Measurements from ENCODE around the gene HOXD11. TPM values are rescaled to one million over a fixed set of nuclear protein-coding genes. Genes with fewer than 3 reads are reported as not detected.

Gene HOXD11
- total and polyA plus RNA-seq, 2 of the 13 experiments (the other 11 are each of a cell fraction or from before 2014, with no cell fraction given), result not detected

GRCh38 chr2:176145085-176145969, 38.2 kb downstream of the HOXD11 start:
- Histone ChIP-seq H3K27ac (ENCODE audit: extremely low read length, insufficient read depth, low read length) (no peak overlapping the region), H3K4me1 (ENCODE audit: insufficient read depth, low read length) (peaks cover 28% of the 10 kb centered on the region), H3K4me3 (replicated peaks in 1 of 3; ENCODE audit: insufficient read depth in 1 of 3, low read depth in 2 of 3, low read length in 3 of 3) (no peak overlapping the region), H3K27me3 (ENCODE audit: control insufficient read depth in 1 of 2, insufficient read depth in 2 of 2, low read length in 2 of 2) (peaks cover 12 to 92% of the 10 kb centered on the region in 2 experiments), H3K36me3 (replicated peaks in 1 of 2; ENCODE audit: control insufficient read depth in 1 of 2, insufficient read depth in 2 of 2, low read length in 2 of 2) (no peaks in the 10 kb centered on the region), H3K9me3 (ENCODE audit: low read length) (no peaks in the 10 kb centered on the region), H4K20me1 (ENCODE audit: insufficient read depth, low read length) (no peaks in the 10 kb centered on the region), H3K9ac (ENCODE audit: insufficient read depth, low read depth, low read length) (no peak overlapping the region), H3K4me2 (ENCODE audit: low read depth, low read length) (no peak overlapping the region), H3K79me2 (ENCODE audit: insufficient read depth, low read length) (no peaks in the 10 kb centered on the region), H2AFZ (ENCODE audit: low read length) (no peak overlapping the region)
- ChIA-PET CTCF (ENCODE audit: low intra/inter-chr PET ratio, low total read pairs) (no interaction called here), POLR2A (no interaction called here)
- ATAC-seq (no peak), FAIRE-seq (no peak), DNase-seq (ENCODE audit: low spot score) (no peak)
- in situ Hi-C loops (cut with HindIII; ENCODE audit: extremely low pct_ligation_motif_present, low pct_unique_long_range_greater_than_20kb), result no loop called here
- WGBS (ENCODE audit: low lambda C conversion rate), result 3% methylated on average over 4 of the region's 4 CpGs
- TF ChIP-seq ZKSCAN5 (CRISPR knock-in tag; IDR thresholded peaks at IDR 0.05) (no peak), POLR2AphosphoS2 (IDR thresholded peaks at IDR 0.05; ENCODE audit: low read depth, low read length) (no peak), NFRKB (IDR thresholded peaks at IDR 0.05) (no peak), ZBTB1 (CRISPR knock-in tag; IDR thresholded peaks at IDR 0.05; ENCODE audit: borderline replicate concordance) (no peak), ZIK1 (CRISPR knock-in tag; IDR thresholded peaks at IDR 0.05; ENCODE audit: borderline replicate concordance, low read depth) (no peak), CREBL2 (CRISPR knock-in tag; IDR thresholded peaks at IDR 0.05; ENCODE audit: borderline replicate concordance) (no peak), ZNF703 (CRISPR knock-in tag; IDR thresholded peaks at IDR 0.05; ENCODE audit: borderline replicate concordance) (no peak), DNMT3B (CRISPR knock-in tag; conservative IDR thresholded peaks at IDR 0.05) (no peak), ZNF746 (CRISPR knock-in tag; IDR thresholded peaks at IDR 0.05) (no peak), TP53 (CRISPR knock-in tag; conservative IDR thresholded peaks at IDR 0.05) (no peak)
- TF ChIP-seq, protein P1, sequence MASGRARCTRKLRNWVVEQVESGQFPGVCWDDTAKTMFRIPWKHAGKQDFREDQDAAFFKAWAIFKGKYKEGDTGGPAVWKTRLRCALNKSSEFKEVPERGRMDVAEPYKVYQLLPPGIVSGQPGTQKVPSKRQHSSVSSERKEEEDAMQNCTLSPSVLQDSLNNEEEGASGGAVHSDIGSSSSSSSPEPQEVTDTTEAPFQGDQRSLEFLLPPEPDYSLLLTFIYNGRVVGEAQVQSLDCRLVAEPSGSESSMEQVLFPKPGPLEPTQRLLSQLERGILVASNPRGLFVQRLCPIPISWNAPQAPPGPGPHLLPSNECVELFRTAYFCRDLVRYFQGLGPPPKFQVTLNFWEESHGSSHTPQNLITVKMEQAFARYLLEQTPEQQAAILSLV (CRISPR knock-in tag; IDR thresholded peaks at IDR 0.05; ENCODE audit: borderline replicate concordance), result no peak
- BruUV-seq (replicated peaks), result no TSS peak
- intact Hi-C loops (cut with micrococcal nuclease; ENCODE audit: unreplicated experiment), result no loop called here
